ENCODE measurements around the gene ICE2.
"Not testable (repeated sequence)": the region's sequence is repeated elsewhere in the genome, so short reads cannot be mapped to it uniquely, and the experiment has no call there.

- TF ChIP-seq, protein P1, sequence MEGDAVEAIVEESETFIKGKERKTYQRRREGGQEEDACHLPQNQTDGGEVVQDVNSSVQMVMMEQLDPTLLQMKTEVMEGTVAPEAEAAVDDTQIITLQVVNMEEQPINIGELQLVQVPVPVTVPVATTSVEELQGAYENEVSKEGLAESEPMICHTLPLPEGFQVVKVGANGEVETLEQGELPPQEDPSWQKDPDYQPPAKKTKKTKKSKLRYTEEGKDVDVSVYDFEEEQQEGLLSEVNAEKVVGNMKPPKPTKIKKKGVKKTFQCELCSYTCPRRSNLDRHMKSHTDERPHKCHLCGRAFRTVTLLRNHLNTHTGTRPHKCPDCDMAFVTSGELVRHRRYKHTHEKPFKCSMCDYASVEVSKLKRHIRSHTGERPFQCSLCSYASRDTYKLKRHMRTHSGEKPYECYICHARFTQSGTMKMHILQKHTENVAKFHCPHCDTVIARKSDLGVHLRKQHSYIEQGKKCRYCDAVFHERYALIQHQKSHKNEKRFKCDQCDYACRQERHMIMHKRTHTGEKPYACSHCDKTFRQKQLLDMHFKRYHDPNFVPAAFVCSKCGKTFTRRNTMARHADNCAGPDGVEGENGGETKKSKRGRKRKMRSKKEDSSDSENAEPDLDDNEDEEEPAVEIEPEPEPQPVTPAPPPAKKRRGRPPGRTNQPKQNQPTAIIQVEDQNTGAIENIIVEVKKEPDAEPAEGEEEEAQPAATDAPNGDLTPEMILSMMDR (IDR thresholded peaks at IDR 0.05 in 4 of 5, conservative IDR thresholded peaks at IDR 0.05 in 1 of 5) = not testable (repeated sequence)
- not testable (repeated sequence) for TF ChIP-seq POLR2A (IDR thresholded peaks at IDR 0.05)
Measured at GRCh38 chr15:60410350-60410749, 68.6 kb downstream of the ICE2 start.
